NCI-H187 (cell line): ENCODE data around the gene CENPF.
"Not testable (repeated sequence)": the region's sequence is repeated elsewhere in the genome, so short reads cannot be mapped to it uniquely, and the experiment has no call there.

Experiments
- DNase-seq, 2 experiments: peaks; one replicate each; lab custom pipeline; 2025; lab: John Stamatoyannopoulos, UW

CENPF gene

GRCh38 chr1:214584805-214585766 is 17.9 kb upstream of the CENPF start:
- no peak for DNase-seq

- DNase-seq: no peak
Observed at GRCh38 chr1:214586621-214587020, 16.4 kb upstream of the CENPF start.

DNA sequence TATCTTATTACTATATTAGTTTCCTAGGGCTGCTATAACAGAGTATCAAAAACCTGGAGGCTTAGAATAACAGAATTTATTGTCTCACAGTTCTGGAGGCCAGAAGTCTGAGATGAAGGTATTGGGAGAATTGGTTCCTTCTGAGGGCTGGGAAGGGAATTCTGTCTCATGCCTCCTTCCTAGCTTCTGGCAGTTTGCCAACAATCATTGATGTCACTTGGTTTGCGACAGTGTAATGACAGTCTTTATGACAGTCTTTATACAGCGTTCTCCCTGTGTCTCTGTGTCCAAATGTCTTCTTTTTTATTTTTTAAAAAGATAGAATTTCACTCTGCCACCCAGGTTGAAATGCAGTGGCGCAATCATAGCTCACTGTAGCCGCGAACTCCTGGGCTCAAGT is 15.8 kb upstream of the CENPF start:
- DNase-seq: no peak

DNA sequence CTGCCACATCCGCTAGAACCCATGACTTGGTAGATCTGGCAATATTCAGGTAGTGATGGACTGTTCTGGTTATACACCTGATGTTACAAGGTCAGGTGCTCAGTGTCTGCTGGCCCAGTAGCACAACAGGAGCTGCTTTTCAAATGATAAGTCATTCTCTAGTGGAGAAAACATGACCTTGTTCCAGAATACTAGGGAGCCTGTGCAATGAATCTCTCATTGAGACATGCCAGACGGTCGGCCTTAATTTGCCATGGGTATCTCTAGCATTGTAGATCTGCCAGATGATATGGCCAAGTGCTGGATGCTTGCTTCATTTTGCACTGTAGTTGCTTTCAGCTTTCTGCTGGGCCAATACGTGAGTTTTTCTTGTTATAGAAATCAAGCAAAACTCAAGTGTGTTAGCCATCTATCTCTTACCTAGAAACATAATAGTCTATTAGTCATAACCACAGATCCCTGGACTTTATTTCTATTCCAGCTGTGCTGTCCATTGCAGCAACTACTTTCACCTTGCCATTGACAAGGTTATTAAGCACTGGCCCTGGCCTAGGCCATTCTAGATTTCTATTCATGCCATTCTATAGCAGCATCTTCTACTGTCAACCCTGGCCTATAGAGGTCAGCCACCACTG is 13.9 kb upstream of the CENPF start:
- DNase-seq: no peak

GRCh38 chr1:214590696-214591095 is 12.3 kb upstream of the CENPF start:
- DNase-seq: no peak

DNA sequence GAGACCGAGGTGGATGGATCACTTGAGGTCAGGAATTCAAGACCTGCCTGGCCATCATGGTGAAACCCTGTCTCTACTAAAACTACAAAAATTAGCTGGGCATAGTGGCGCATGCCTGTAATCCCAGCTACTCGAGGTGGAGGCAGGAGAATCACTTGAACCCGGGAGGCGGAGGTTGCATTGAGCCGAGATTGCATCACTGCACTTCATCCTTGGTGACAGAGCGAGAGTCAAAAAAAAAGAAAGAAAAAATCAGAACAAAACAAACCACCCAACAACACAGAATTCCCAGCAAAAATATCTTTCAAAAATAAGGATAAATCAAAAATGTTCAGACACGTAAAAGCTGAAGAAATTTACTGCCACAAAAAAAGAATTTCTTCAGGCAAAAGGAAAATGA is 11.1 kb upstream of the CENPF start:
- not testable (repeated sequence) for DNase-seq

DNA sequence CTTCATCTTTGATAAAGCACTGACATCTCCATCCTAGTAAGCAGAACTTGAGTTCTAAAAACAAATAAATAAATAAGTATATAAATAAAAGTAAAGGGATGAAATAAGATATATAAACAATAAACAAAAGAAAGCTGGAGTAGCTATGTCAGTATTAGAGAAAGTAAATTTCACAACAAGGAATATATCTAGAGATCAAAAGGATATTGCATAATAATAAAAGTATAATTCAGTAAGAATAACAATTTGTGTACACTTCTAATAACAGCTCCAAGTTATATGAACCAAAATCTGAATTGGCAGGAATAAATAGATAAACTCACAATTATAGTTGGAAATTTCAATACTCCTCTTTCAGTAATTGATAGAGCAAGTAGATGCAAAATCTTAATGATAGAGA is 9.8 kb upstream of the CENPF start:
- DNase-seq: no peak

- no peak for DNase-seq
Observed at GRCh38 chr1:214603819-214604252, 841 bp downstream of the CENPF start.

- DNase-seq: no peak
Observed at GRCh38 chr1:214604523-214604922, 1.5 kb downstream of the CENPF start.

DNA sequence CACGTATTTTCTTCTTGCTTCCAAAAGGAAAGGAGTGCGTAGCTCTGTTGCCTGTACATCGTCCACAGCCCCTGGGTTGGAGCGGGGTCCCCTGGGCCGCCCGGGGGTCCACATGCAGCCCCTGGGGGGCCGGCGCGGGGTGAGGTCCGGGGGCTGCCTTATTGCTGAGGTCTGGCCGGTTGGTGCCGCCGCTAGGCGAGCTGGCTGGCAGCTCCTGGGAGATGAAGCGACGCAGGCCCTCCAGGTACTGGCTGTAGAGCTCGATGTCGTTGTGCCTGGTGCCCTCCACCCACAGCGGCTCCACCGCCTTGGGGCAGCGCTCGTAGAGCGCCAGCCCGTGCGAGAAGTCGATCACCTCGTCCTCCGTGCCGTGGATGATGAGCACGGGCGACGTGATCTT is 2.5 kb downstream of the CENPF start:
- not testable (repeated sequence) for DNase-seq

- not testable (repeated sequence) for DNase-seq
Observed at GRCh38 chr1:214605933-214606925, 3.2 kb downstream of the CENPF start.

GRCh38 chr1:214607492-214608215 is 4.7 kb downstream of the CENPF start:
- DNase-seq: not testable (repeated sequence)

DNA sequence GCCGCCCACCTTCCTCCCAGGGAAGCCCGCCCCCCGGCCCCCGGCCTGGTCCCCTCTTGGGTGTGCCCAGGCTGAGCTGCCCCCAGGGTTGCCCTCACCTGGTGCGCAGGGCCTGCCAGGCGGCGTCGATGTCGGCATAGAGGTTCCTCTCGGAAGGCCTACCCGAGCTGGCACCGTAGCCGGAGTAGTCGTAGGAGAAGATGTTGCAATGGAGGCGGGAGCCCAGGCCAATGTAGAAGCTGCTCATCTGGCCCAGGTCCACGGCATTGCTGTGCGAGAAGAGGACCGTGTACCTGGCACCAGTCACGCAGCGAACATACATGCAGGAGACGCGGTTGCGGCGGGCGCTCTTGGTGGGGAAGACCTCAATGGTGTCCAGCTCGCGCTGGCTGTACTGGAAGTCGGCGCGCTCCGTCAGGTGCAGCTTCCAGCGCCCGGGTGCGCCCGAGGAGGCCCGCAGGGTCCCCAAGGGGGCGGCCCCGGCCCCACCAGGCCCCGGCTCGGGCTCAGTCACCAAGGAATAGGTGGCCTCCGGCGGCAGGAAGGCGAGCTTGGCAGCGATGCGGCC is 5.3 kb downstream of the CENPF start:
- not testable (repeated sequence) for DNase-seq

DNA sequence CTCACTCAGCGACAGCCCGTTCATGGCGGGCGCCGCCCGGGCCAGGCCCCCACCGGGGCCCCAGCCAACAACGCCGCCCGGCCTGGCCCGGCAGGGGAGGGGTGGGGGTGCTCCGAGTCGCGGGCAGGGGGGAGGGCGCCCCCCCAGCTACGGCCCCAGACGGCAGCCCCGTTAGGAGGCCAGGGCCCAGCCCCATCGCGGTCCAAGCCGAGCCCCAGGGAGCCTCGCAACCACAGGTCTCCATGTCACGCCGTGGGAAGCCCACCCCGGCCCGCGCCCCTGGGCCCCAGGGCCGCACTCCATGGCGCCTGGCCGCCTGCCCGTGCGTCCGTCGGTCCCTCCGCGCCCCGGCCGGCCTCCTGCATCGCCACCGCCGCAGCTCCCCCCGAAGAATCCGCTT is 5.8 kb downstream of the CENPF start:
- not testable (repeated sequence) for DNase-seq

GRCh38 chr1:214609692-214610091 is 6.7 kb downstream of the CENPF start:
- DNase-seq: no peak

GRCh38 chr1:214610136-214610535 is 7.1 kb downstream of the CENPF start:
- not testable (repeated sequence) for DNase-seq

- no peak for DNase-seq
Observed at GRCh38 chr1:214615109-214615508, 12.1 kb downstream of the CENPF start.

GRCh38 chr1:214615871-214616270 is 12.9 kb downstream of the CENPF start:
- DNase-seq: no peak

- DNase-seq: no peak
Observed at GRCh38 chr1:214617246-214617645, 14.3 kb downstream of the CENPF start.

- DNase-seq: no peak
Observed at GRCh38 chr1:214617843-214618242, 14.8 kb downstream of the CENPF start.

DNA sequence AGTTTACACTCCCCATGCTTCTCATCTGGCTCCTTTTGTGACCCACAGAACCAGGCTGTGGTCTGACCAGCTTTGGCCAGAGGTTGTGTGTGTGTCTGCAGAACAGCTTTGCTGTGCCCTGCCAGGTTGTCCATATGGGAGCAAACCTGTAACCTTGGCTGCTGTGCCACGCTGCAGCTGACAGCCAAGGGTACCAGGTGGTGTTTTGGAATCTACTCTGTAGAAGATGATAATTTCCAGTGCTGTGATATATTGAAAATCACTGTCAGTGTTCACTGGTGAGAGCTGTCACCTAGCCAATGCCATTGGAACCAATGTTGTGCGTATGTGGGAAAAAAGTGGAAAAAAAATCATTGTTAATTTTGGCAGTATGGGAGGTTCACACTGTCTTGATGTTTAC is 18.2 kb downstream of the CENPF start:
- no peak for DNase-seq
